Spleen (tissue), 11 donors: ENCODE measurements around the gene SLC7A6OS. TPM values are rescaled to one million over a fixed set of nuclear protein-coding genes. Genes with fewer than 3 reads are reported as not detected.

Experiments used
- DNase-seq: peaks from one replicate; pipeline ENCODE4 v3.0.0-alpha.2; 2020
- H3K27ac ChIP-seq, 8 donors: fragments of 200-600 bp; sonication (generic) in 7 of 8; 1 replicate in 4 of 8; 2 replicates in 4 of 8; pipeline versions ENCODE4 v1.5.0 to v1.8.0; 2016 to 2021; ENCODE audit warnings: inconsistent platforms in 4 of 8, mild to moderate bottlenecking in 4 of 8, moderate library complexity in 1 of 8
- H3K27me3 ChIP-seq, 7 donors: fragments of 200-600 bp; sonication (generic) in 6 of 7; replicated peaks in 1 of 7; 1 replicate in 4 of 7; 2 replicates in 3 of 7; pipeline versions ENCODE4 v1.5.0 to v1.8.0; 2016 to 2021; ENCODE audit warnings: inconsistent platforms in 3 of 7, mild to moderate bottlenecking in 1 of 7
- H3K36me3 ChIP-seq, 6 donors: fragments of 200-600 bp; sonication (generic) in 5 of 6; 1 replicate in 4 of 6; 2 replicates in 2 of 6; pipeline versions ENCODE4 v1.5.0 to v1.8.0; 2016 to 2021; ENCODE audit warnings: inconsistent platforms in 2 of 6
- H3K4me1 ChIP-seq, 6 donors: fragments of 200-600 bp; sonication (generic) in 5 of 6; 1 replicate in 3 of 6; 2 replicates in 3 of 6; pipeline versions ENCODE4 v1.5.0 to v1.8.0; 2016 to 2021; ENCODE audit warnings: inconsistent platforms in 3 of 6
- H3K4me3 ChIP-seq, 8 donors: fragments of 200-600 bp; sonication (generic) in 7 of 8; 1 replicate in 4 of 8; 2 replicates in 4 of 8; pipeline versions ENCODE4 v1.5.0 to v1.8.0; 2016 to 2021; ENCODE audit warnings: inconsistent platforms in 4 of 8, mild to moderate bottlenecking in 4 of 8, moderate library complexity in 2 of 8
- H3K9me3 ChIP-seq, 8 donors: fragments of 200-600 bp; sonication (generic) in 7 of 8; 1 replicate in 4 of 8; 2 replicates in 4 of 8; pipeline versions ENCODE4 v1.5.0 to v1.8.0; 2016 to 2021; ENCODE audit warnings: inconsistent platforms in 4 of 8
- POLR2A ChIP-seq, 3 donors: fragments of 450-650 bp; IDR thresholded peaks; one replicate each; pipeline ENCODE4 v1.5.1; 2017; ENCODE audit warnings: antibody characterized with exemption in 3 of 3, mild to moderate bottlenecking in 1 of 3
- POLR2AphosphoS5 ChIP-seq, 3 donors: sonication (generic); formaldehyde crosslinking; IDR thresholded peaks; one replicate each; pipeline ENCODE4 v1.5.1; 2017; ENCODE audit warnings: antibody characterized with exemption in 3 of 3
- WGBS, 5 donors: extraction: QIAGEN DNeasy Blood & Tissue Kit in 3 of 5; methylation state at CpG; one replicate each; pipeline versions ENCODE4 v1.1.5 to v1.1.7; 2013 to 2018; 5-methylcytosine and 5-hydroxymethylcytosine counted together
- intact Hi-C: fragments of 100-400 bp; cut with DNase I; formaldehyde crosslinking; loops from one replicate; pipeline ENCODE4 v1.15.0; 2023; ENCODE audit warnings: low total_unique reads
- polyA plus RNA-seq, 3 donors: library from polyadenylated mRNA; stranded (reverse); fragments of 200-250 nt; gene quantifications; one replicate each; pipeline ENCODE4 v1.2.1, GENCODE V29; 2013
- total RNA-seq, 7 donors: library from RNA; depleted of rRNA in 3 of 7; stranded (reverse); fragments of >200 nt in 3 of 7; fragmentation: NEBNext Ultra II Directional in 4 of 7; extraction: Animal tissue kit (Norgen Biotek cat#: 25700) in 4 of 7; gene quantifications; one replicate each; pipeline versions ENCODE4 v1.1.0 to v1.2.1, GENCODE V29; 2016 to 2021
- TF ChIP-seq, protein P1 (sequence below), 11 experiments: fragments of 200-600 bp in 7 of 11; fragments of 450-650 bp in 4 of 11; sonication (generic) in 4 of 11; IDR thresholded peaks in 8 of 11; conservative IDR thresholded peaks in 3 of 11; 1 replicate in 7 of 11; 2 replicates in 4 of 11; pipeline versions ENCODE4 v1.4.0 to v1.8.0; 2016 to 2021; ENCODE audit warnings: antibody characterized with exemption in 11 of 11, inconsistent platforms in 4 of 11, mild to moderate bottlenecking in 1 of 11
- donor health status: healthy with polysubstance abuse.
- donor health status: DM: no; HTN: no; CAD: no; lungs with moderate emphysema.
- donor health status: DM: no; HTN: no; CAD: no.
- donor health status: Bipolar disorder and iron deficiency.
- donor health status: healthy.
- donor health status: DM: no; HTN: no; CAD: no.
- donor health status: DM: yes; HTN: yes; CAD: no.

Gene SLC7A6OS
- total and polyA plus RNA-seq, 10 donors, result 7.5 to 30.6 (median 23.5) TPM

DNA sequence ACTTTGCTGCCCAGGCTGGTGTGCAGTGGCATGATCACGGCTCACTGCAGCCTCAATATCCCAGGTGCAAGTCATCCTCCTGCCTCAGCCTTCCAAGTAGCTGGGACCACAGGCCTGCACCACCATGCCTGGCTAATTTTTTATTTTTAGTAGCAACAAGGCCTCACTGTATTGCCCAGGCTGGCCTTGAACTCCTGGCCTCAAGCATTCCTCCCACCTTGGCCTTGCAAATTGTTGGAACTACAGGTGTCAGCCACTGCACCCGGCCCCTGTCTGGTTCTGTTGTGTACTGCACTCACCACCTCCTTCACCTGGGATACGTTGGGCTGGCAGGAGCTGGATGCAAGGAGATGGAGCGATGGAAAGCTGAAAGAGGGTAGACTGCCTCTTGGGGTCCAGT lies 57.0 kb downstream of the SLC7A6OS start:
- Histone ChIP-seq H3K27me3 (no peaks in the 10 kb centered on the region), H3K4me3 (no peak overlapping the region), H3K36me3 (peaks cover 0 to 97% (median 39%) of the 10 kb centered on the region in 6 donors), H3K4me1 (peaks cover 4 to 56% (median 17%) of the 10 kb centered on the region in 6 donors), H3K27ac (no peak overlapping the region), H3K9me3 (no peaks in the 10 kb centered on the region)
- no peak for TF ChIP-seq POLR2AphosphoS5 (IDR thresholded peaks at IDR 0.05)
- no peak for TF ChIP-seq POLR2A (IDR thresholded peaks at IDR 0.05)
- TF ChIP-seq, protein P1, sequence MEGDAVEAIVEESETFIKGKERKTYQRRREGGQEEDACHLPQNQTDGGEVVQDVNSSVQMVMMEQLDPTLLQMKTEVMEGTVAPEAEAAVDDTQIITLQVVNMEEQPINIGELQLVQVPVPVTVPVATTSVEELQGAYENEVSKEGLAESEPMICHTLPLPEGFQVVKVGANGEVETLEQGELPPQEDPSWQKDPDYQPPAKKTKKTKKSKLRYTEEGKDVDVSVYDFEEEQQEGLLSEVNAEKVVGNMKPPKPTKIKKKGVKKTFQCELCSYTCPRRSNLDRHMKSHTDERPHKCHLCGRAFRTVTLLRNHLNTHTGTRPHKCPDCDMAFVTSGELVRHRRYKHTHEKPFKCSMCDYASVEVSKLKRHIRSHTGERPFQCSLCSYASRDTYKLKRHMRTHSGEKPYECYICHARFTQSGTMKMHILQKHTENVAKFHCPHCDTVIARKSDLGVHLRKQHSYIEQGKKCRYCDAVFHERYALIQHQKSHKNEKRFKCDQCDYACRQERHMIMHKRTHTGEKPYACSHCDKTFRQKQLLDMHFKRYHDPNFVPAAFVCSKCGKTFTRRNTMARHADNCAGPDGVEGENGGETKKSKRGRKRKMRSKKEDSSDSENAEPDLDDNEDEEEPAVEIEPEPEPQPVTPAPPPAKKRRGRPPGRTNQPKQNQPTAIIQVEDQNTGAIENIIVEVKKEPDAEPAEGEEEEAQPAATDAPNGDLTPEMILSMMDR (IDR thresholded peaks at IDR 0.05 in 8 of 11, conservative IDR thresholded peaks at IDR 0.05 in 3 of 11), result no peak
- intact Hi-C loops, result no loop called here
- DNase-seq, result no peak
- WGBS, 5 donors, result 89 to 94% (median 91%) methylated on average over 4 of the region's 4 CpGs

DNA sequence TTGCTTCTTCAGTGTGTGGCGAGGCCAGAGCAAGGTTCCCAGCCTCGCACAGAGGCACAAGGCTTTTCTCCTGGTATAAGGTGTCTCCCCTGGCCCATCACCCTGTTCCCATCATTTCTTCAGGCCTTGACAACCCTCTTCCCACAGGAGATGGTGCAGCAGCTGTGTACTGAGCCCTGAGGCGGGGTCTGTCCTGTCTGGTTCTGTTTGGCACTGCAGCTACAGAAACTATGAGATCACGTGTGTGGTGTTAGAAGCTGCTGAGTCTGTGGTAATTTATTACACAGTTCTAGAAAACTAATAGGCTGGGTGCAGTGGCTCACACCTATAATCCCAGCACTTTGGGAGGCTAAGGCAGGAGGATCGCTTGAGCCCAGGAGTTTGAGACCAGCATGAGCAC lies 58.4 kb downstream of the SLC7A6OS start:
- intact Hi-C loops, result no loop called here
- no peak for TF ChIP-seq POLR2AphosphoS5 (IDR thresholded peaks at IDR 0.05)
- TF ChIP-seq, protein P1 (IDR thresholded peaks at IDR 0.05 in 8 of 11, conservative IDR thresholded peaks at IDR 0.05 in 3 of 11), result no peak
- TF ChIP-seq POLR2A (IDR thresholded peaks at IDR 0.05), result no peak
- Histone ChIP-seq H3K27ac (peak overlapping the region in 4 of 8 donors; percentile 8 to 33 (median 14)), H3K4me1 (peaks cover under 1 to 56% (median 10%) of the 10 kb centered on the region in 6 donors), H3K27me3 (no peaks in the 10 kb centered on the region), H3K36me3 (peaks cover 0 to 90% (median 38%) of the 10 kb centered on the region in 6 donors), H3K4me3 (no peak overlapping the region), H3K9me3 (no peaks in the 10 kb centered on the region)
- DNase-seq, result no peak
- 83 to 91% (median 87%) methylated on average over 5 of the region's 5 CpGs for WGBS, 5 donors

DNA sequence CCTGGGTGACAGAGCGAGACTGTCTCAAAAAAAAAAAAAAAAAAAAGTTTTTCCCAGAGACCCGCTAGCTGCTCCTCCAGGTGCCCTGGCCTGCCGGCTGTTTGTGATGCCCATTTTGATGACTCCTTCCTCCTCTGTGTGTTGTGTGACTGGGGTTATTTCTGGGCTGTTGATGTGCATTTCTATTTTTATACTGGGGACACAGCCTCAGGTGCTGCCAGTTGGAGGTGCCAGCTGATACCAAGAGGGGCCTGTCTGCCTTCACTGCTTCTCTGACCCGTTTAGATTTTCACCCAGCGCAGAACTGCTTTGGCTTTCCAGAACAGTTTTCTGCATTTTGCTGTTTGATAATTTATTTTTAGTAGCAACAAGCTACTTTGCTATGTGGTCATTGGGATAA lies 58.9 kb downstream of the SLC7A6OS start:
- 51 to 87% (median 74%) methylated on average over 5 of the region's 5 CpGs for WGBS, 5 donors
- peak overlapping the region in 4 of 8 donors; percentile 8 to 33 (median 14) for H3K27ac ChIP-seq
- peaks cover 0 to 85% (median 38%) of the 10 kb centered on the region in 6 donors for H3K36me3 ChIP-seq
- intact Hi-C loops, result no loop called here
- H3K9me3 ChIP-seq, result no peaks in the 10 kb centered on the region
- H3K27me3 ChIP-seq, result no peaks in the 10 kb centered on the region
- no peak for DNase-seq
- H3K4me3 ChIP-seq, result no peak overlapping the region
- TF ChIP-seq, protein P1 (IDR thresholded peaks at IDR 0.05 in 8 of 11, conservative IDR thresholded peaks at IDR 0.05 in 3 of 11), result no peak
- TF ChIP-seq POLR2A (IDR thresholded peaks at IDR 0.05) (no peak), POLR2AphosphoS5 (IDR thresholded peaks at IDR 0.05) (no peak)
- peaks cover 3 to 56% (median 10%) of the 10 kb centered on the region in 6 donors for H3K4me1 ChIP-seq

DNA sequence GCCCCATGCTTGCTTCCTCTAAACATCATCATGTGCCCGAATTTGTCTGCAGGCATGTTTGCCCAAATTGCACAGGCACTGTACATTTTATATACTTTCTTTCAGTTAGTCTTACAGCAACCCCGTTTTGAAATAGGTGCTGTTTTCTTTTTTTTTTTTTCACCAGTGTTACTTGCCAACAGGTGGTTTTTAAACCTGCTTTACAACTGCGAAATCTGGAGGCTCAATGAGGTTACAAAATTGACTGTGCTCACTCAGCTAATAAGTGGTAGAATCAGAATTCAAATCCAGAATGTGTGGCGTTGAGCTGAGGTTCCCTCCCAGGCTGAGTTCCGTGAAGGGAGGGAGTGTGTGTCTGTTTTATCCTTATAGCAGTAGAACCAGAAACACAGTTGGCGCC lies 59.8 kb downstream of the SLC7A6OS start:
- no peak for TF ChIP-seq POLR2AphosphoS5 (IDR thresholded peaks at IDR 0.05)
- no peak for TF ChIP-seq POLR2A (IDR thresholded peaks at IDR 0.05)
- TF ChIP-seq, protein P1 (IDR thresholded peaks at IDR 0.05 in 8 of 11, conservative IDR thresholded peaks at IDR 0.05 in 3 of 11), result no peak
- intact Hi-C loops, result no loop called here
- 73 to 88% (median 83%) methylated on average over 6 of the region's 6 CpGs for WGBS, 5 donors
- H3K27me3 ChIP-seq, result no peaks in the 10 kb centered on the region
- no peak for DNase-seq
- no peak overlapping the region for H3K27ac ChIP-seq
- peaks cover 0 to 76% (median 36%) of the 10 kb centered on the region in 6 donors for H3K36me3 ChIP-seq
- H3K4me3 ChIP-seq, result no peak overlapping the region
- H3K9me3 ChIP-seq, result no peaks in the 10 kb centered on the region
- H3K4me1 ChIP-seq, result peaks cover 10 to 61% (median 19%) of the 10 kb centered on the region in 6 donors
